CD4-positive, alpha-beta T cell treated with Interleukin-6 for 4 hours (primary cell): Measurements from ENCODE around the gene PFN2.
"Not testable (repeated sequence)": the region's sequence is repeated elsewhere in the genome, so short reads cannot be mapped to it uniquely, and the experiment has no call there.

Experiments used
- DNase-seq: peaks from one replicate; pipeline ENCODE4 v3.0.0-alpha.2; 2020; ENCODE audit warnings: mixed read lengths

PFN2 gene, protein sequence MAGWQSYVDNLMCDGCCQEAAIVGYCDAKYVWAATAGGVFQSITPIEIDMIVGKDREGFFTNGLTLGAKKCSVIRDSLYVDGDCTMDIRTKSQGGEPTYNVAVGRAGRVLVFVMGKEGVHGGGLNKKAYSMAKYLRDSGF

DNA sequence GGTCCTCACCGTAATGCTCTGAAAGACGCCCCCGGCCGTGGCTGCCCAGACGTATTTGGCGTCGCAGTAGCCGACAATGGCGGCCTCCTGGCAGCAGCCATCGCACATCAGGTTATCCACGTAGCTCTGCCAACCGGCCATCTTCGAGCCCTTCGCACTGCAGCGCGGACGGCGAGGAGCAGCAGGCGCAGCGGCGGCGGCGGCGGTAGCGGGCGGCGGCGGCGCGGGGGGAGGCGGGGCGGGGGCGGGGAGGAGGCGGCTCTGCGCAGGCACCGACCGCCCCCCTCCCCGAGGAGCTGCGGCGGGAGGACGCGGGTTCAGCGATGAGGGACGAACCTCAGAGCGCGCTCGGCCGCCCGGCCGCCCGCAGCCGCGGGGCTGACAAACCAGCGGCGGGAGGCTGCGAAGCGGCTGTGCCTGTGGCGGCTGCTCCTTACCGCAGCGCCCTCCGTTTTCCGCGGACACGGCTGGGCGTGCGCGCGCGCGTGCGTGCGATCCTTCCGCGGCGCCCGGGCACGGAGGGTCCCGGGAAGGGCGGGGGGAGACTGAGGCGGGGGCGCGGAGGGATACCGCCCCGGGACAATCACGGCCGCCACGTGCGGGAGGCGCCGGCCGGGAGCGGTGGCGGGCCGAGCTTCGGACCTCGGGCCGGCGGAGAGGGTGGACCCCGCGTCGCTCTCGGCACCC, at the start of gene PFN2:
Gene PFN2, minus strand, starts transcription at position 180 of the 687 bp plus-strand sequence. Its CDS starts 39 bp downstream, at position 141.
- DNase-seq = peak; percentile 74

GRCh38 chr3:150015901-150016300, 45.2 kb upstream of the PFN2 start:
- no peak for DNase-seq

DNA sequence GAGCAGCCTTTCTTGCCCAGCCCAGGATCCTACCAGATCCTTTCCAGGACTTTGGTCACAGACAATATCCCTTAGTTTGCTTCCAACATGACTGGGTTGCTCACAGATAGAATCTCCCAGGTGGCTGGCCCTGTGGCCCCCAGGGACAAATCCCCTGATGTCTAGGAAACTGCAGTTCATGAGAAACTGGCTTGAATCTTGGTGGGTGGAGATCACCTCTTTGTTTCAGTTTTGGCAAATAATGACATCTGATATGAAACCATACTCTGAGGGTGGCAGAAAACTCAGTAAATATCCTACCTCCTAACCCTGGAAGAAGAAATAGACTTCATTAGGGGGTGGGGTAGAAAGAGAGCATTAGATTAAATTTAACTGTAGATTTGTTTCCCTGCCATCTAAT, 44.1 kb upstream of the PFN2 start:
- DNase-seq = no peak

DNA sequence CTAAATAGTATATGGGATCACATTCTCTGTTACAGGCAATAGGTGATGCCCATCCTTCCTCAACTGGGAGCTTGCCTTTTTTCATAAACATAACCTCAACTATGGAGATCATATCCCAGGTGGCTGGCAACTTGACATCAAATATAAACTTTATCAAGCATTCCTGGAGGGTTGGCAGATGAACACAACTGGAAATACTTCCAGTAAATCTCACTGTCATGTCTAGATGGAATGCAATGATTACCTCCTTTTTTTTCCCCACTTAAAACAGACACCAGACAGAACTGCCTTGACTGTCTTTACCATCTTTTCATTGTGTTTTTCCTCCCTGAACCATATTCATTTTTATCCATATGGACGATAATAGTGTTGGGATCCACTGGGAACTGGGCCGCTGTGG, 43.1 kb upstream of the PFN2 start:
- no peak for DNase-seq

GRCh38 chr3:150006794-150007193, 36.1 kb upstream of the PFN2 start:
- DNase-seq = no peak

- no peak for DNase-seq
Measured at GRCh38 chr3:150005243-150006112, 34.8 kb upstream of the PFN2 start.

DNA sequence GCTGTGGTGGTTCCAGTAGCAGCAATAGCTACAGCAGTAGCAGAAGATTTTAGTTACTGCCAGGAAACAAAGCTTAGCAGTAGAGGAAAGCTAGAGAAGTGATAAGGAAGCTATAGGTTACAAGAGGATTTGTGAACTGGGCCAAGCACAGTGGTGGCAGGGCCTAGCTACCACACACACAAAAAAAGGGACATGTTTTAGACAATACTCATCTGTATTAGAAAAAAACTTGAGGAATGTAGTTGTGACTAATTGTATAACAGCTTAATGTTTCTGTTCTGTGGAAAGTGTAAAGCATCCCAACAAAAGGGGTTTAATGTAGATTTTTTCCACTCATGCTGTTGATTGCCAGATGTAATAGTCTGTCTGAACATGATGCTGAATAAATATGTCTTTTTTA, 29.9 kb upstream of the PFN2 start:
- DNase-seq = no peak

DNA sequence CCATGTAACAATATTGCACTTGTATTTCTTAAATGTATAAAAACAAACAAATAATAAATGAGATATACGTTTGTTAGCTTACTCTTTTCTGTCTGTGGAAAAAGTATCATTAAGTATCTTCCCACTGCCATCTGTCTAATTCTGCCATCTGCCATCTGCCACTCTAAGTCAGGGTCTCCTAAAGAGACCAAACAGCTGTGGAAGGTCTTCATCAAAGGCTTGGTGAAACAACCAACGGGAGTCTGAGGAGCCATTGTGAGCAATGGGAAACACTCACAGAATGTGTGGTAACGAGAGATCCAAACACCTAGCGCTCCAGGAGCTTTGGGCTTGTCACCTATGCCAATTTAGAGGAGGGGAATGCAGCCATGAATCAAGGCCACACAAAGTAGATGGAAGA, 28.7 kb upstream of the PFN2 start:
- DNase-seq = no peak

GRCh38 chr3:149998946-149999345, 28.3 kb upstream of the PFN2 start:
- no peak for DNase-seq

- DNase-seq = no peak
Measured at GRCh38 chr3:149992416-149993058, 21.8 kb upstream of the PFN2 start.

DNA sequence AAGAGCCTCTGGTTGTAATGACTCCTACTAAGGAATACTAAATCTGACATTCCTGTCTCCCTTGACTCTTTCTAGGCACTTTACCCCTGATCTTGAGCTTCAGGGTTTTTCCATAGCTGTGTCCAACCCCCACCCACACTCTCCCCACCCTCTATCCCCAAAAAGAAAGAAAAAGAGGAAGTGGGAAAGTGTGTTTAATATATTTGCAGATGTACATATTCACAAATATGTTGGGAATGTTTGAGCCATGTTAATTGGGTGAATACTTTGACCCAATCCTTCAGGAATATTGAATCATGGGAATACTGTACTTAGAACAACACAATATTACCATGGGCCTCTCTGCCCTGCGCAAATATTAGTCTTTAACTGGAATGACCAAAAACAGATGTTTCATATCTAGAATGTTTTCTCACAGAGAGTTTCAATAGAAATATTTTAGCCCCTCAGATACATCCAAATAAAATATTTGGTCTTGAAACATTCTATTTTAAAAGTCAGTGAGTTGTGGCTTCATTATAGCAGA, 19.8 kb upstream of the PFN2 start:
- no peak for DNase-seq

GRCh38 chr3:149989307-149989706, 18.6 kb upstream of the PFN2 start:
- DNase-seq = no peak

DNA sequence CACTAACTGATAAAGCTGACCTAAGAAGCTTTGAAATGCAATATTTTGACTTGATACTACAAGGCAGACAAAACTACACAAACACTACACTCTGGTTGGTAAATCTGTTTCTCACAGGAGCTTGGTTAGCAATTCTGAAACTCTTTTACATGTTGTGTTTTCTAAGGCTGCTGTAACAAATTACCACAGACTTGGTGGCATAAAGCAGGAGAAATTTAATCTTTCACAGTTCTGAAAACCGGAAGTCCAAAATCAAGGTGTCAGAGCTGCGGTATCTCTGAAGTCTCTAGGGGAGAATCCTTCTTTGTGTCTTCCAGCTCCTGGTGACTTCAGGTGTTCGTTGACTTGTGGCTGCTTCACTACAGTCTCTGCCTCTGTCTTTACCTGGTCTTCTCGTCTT, 12.9 kb upstream of the PFN2 start:
- DNase-seq = no peak

GRCh38 chr3:149983053-149983452, 12.4 kb upstream of the PFN2 start:
- DNase-seq = not testable (repeated sequence)

DNA sequence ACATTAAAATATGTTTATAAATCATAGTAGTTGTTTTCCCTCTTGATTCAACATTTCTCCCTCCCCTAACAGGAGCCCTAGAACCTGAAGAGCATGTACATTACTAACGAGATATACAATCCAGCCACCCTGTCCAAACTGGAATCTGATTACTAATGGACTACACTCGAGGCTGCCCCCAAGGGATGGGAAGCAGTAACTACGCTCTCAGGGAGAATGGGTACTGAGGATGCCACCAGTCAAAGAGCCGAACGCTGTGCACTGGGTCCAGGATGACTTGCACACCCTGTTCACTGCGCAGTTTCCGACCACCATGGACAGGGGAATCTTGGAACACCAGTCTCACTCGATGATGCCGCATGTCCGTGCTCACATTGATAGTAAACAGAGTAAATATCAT, 11.3 kb upstream of the PFN2 start:
- DNase-seq = not testable (repeated sequence)

DNA sequence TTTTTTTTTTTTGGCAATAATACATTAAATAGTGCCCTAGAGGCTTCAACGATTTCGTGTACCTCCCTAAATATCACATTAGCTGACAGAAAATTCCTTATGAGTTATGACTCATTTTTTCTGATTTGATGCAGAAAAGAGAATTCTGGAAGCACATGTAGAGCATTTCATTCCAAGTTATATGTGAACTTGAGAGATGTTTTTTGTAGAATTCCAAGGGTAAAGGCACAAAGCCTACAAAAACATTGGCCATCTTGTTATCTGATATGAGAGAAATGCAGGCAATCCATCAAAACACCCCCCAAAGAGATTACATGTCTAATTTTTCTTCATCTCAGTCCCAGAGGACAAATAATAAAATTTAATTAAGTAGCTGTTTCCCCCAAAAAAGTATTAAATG, 6.7 kb upstream of the PFN2 start:
- no peak for DNase-seq

DNA sequence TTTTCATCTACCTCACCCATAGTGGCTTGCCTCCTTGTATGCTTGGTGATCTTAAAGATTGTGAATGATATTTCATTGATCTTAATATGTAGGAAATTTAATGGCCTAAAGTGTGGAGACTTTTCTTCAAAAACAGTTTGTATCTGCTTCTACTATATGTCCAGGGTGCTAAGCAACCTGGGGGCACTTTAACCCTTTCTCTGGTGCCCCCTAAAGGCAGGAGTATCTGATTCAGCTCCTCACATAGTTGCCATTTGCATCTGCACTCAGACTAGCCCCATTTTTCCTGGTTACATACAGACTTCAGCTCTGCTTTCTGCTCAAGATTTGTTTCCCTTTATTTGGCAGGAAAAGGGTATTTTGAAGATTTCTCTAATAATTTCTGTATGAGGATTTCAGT, 5.2 kb upstream of the PFN2 start:
- DNase-seq = no peak

- DNase-seq = peak; percentile 48
Measured at GRCh38 chr3:149971403-149972075, 844 bp upstream of the PFN2 start.

GRCh38 chr3:149969940-149970715, 567 bp downstream of the PFN2 start:
- peak; percentile 82 for DNase-seq

DNA sequence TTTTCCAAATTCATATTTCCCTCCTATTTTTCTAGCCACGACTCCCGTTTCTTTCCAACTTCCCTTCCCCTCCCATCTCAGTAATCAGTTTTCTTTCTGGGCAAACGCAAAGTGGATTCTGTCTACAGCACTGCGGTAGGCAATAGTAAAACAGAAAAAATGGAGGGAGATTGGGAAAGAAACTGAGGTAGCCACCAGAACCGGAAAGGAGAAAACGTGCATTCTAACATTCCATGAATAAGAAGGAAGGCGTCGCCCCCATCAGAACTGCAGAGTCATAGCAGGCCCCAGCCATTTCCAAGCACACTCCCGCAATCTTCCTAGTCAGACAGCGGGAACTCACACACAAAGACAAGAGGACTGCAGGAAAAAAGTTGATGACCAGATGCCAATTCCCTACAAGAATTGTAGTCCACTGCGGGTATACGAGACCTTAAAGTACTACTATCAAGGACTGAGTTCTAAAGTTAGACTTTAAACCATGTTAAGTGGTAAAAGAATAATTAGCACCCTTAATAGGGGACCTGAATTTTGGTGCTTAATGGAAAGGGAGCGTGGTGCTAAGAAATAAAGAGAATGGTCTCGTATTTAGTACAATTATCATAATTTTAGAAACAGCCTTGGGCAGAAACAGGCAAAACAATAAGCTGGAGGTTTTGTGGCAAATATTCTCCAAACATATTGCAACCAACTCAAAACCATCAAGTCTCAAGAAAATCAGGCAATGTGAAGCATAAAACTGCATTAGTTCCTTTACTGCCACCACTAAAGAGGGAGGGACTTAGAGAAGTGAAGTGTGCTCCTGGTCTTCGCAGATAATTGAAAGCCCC, 1.4 kb downstream of the PFN2 start:
- DNase-seq = no peak

DNA sequence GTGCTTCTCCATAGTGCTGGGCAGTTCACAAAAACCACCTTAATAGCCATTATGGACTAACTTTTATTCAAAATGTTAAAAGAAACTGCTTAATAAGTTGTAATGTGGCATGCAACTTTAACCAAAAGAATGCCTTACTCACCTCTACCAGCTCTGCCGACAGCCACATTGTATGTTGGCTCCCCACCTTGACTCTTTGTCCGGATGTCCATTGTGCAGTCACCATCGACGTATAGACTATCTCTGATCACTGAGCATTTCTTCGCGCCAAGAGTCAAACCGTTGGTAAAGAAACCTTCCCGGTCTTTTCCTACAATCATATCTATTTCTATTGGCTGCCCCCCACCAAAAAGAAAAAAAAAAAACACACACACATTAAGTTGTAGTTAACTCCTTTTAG, 2.5 kb downstream of the PFN2 start:
- no peak for DNase-seq
